RWPE1 (cell line): Measurements from ENCODE around the gene NBEAL1.
A peak's percentile ranks its signal among the peaks of the same experiment; 100 is the strongest.
"Not testable (repeated sequence)": the region's sequence is repeated elsewhere in the genome, so short reads cannot be mapped to it uniquely, and the experiment has no call there.

Experiments
- CTCF ChIA-PET: fragments of 350-600 bp; sonication (Branson Sonifier 250); formaldehyde crosslinking; extraction: SDS; loops from one replicate; lab custom pipeline; 2021; lab: Yijun Ruan, JAX
- POLR2A ChIA-PET: fragments of 400-600 bp; formaldehyde crosslinking; extraction: SDS; loops from one replicate; lab custom pipeline; 2020; ENCODE audit warnings: antibody characterized with exemption; ENCODE audit not compliant: low non-redundant PET; lab: Yijun Ruan, JAX
- DNase-seq: peaks from one replicate; pipeline ENCODE4 v3.0.0; 2012; ENCODE audit warnings: low spot score
- H3K27ac ChIP-seq: fragments of 450-650 bp; 2 replicates; pipeline ENCODE4 v1.5.1; 2017
- TF ChIP-seq, protein P1 (sequence below): fragments of 450-650 bp; conservative IDR thresholded peaks from 2 replicates; pipeline ENCODE4 v1.5.1; 2017; ENCODE audit warnings: low read depth, mild to moderate bottlenecking

NBEAL1 gene

GRCh38 chr2:203191961-203192360 lies 177.3 kb downstream of the NBEAL1 start:
- POLR2A ChIA-PET: interaction anchor here (0.6 kb wide), 1 partner anchor 33 kb away, joined by 4 read pairs; no protein-coding TSS in a partner anchor
- DNase-seq: no peak
- TF ChIP-seq, protein P1, sequence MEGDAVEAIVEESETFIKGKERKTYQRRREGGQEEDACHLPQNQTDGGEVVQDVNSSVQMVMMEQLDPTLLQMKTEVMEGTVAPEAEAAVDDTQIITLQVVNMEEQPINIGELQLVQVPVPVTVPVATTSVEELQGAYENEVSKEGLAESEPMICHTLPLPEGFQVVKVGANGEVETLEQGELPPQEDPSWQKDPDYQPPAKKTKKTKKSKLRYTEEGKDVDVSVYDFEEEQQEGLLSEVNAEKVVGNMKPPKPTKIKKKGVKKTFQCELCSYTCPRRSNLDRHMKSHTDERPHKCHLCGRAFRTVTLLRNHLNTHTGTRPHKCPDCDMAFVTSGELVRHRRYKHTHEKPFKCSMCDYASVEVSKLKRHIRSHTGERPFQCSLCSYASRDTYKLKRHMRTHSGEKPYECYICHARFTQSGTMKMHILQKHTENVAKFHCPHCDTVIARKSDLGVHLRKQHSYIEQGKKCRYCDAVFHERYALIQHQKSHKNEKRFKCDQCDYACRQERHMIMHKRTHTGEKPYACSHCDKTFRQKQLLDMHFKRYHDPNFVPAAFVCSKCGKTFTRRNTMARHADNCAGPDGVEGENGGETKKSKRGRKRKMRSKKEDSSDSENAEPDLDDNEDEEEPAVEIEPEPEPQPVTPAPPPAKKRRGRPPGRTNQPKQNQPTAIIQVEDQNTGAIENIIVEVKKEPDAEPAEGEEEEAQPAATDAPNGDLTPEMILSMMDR: no peak
- H3K27ac ChIP-seq: no peak overlapping the region
- CTCF ChIA-PET: interaction anchor here (1.1 kb wide), 1 partner anchor 9 kb away, joined by 3 read pairs; no protein-coding TSS in a partner anchor

DNA sequence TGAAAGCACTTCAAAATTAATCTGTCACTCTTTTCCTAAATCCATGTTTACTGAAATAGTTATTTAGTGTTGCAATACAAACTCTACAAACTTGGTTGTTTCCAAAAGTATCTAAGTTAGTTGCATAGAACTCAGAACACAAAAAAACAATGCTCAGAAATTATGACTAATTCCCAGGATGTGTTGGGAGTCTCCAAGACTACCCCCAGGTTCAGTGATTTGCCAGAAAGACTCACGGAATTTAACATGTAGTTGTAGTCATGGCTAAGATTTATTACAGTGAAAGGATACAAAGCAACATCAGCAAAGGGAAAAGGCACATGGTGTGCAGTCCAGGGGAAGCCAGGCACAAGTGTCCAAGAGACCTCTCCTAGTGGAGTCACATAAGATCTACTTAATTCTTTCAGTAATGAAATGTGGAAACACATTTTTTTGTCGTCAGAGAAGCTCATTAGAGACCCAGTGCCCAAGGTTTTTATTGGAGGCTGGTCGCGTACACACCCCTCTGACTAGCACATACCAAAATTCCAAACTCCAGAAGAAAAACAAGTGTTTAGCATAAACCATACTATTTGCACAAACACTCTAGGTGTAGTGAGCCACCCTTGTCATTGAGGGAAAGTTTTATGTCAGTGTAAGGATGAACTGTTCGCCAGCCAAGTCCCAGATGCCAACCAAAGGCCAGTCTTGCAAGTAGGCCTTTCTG lies 180.8 kb downstream of the NBEAL1 start:
- POLR2A ChIA-PET: no interaction called here
- H3K27ac ChIP-seq: no peak overlapping the region
- no peak for DNase-seq
- TF ChIP-seq, protein P1: no peak
- CTCF ChIA-PET: interaction anchor here (0.7 kb wide), 1 partner anchor 476 kb away, joined by 3 read pairs; no protein-coding TSS in a partner anchor

DNA sequence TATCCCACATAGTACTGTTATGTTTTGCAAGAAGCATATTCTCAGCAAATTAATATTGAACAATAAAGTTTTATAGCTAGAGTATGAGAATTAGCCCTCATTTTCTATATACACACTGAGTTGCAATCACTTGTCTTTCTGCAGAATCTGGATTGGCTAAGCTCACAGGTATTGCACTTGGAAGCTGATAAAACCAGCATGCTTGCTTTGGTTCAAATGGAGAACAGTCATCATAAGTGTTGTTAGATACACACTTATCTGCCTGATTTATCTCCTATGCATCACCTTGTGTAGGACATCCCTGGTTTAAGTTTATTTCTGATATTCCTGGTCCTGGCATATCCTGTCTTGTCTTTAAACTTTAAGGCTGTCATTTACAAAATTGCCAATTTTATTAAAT lies 186.2 kb downstream of the NBEAL1 start:
- CTCF ChIA-PET: interaction anchor here (0.6 kb wide), 1 partner anchor 633 kb away, joined by 4 read pairs; no protein-coding TSS in a partner anchor
- DNase-seq: no peak
- POLR2A ChIA-PET: no interaction called here
- H3K27ac ChIP-seq: no peak overlapping the region
- TF ChIP-seq, protein P1: no peak

- TF ChIP-seq, protein P1: no peak
- POLR2A ChIA-PET: no interaction called here
- no peak overlapping the region for H3K27ac ChIP-seq
- DNase-seq: no peak
- CTCF ChIA-PET: interaction anchor here (0.6 kb wide), 1 partner anchor 634 kb away, joined by 4 read pairs; no protein-coding TSS in a partner anchor
Measured at GRCh38 chr2:203201426-203201825, 186.8 kb downstream of the NBEAL1 start.

DNA sequence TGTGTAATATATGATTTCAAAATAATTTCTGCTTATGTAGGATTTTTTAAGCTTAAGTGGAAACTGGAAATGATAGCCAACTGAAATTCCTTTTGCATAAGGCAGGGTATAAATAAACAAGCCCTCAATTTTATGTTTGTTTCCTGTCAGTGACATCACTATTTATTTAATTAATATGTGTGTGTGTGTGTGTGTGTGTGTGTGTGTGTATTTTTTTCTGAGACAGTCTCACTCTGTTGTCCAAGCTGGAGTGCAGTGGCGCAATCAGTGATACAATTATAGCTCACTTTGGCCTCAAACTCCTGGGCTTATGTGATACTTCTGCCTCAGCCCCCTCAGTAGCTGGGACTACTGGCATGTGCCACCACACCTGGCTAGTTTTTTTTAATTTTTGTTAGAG lies 194.9 kb downstream of the NBEAL1 start:
- no peak overlapping the region for H3K27ac ChIP-seq
- DNase-seq: no peak
- POLR2A ChIA-PET: no interaction called here
- TF ChIP-seq, protein P1: no peak
- CTCF ChIA-PET: no interaction called here

GRCh38 chr2:203225423-203226039 lies 210.9 kb downstream of the NBEAL1 start:
- CTCF ChIA-PET: interaction anchor here (0.6 kb wide), 1 partner anchor 93 kb away, joined by 3 read pairs; no protein-coding TSS in a partner anchor
- no peak overlapping the region for H3K27ac ChIP-seq
- POLR2A ChIA-PET: interaction anchor here (0.6 to 0.8 kb wide), 2 partner anchors 13 to 210 kb away, joined by 3 to 5 read pairs; partner anchors contain the start of gene CYP20A1
- DNase-seq: no peak
- TF ChIP-seq, protein P1: peak; percentile 61

DNA sequence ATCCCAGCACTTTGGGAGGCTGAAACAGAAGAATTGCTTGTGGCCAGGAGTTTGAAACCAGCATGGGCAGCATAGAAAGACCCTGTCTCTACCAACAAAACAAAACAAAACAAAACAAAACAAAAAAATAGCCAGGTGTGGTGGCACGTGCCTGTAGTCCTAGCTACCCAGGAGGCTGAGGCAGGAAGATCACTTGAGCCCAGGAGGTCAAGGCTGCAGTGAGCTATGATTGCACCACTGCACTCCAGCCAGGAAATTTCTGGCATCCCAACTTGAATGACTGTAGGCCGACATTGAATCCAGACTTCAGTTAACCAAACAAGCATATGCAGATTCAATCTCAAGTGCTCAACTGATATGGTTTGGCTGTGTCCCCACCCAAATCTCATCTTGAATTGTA lies 215.0 kb downstream of the NBEAL1 start:
- H3K27ac ChIP-seq, DNase-seq, POLR2A ChIA-PET, CTCF ChIA-PET: not testable (repeated sequence)
